Liver (tissue), 9 donors: Measurements from ENCODE around the gene TARS1. TPM values are rescaled to one million over a fixed set of nuclear protein-coding genes. Genes with fewer than 3 reads are reported as not detected.

Source experiments
- DNase-seq: peaks from one replicate; pipeline ENCODE4 v3.0.0-alpha.2; 2017; ENCODE audit warnings: low spot score
- H3K27ac ChIP-seq, 2 donors: one replicate each; pipeline ENCODE4 v1.7.0; 2013; ENCODE audit warnings: inconsistent platforms in 2 of 2, low read length in 2 of 2, control low read depth in 1 of 2, low read depth in 1 of 2, mild to moderate bottlenecking in 1 of 2
- H3K27me3 ChIP-seq, 4 donors: one replicate each; pipeline versions ENCODE4 v1.6.1 to v1.7.0; 2013; ENCODE audit warnings: low read length in 3 of 4, inconsistent platforms in 1 of 4, mild to moderate bottlenecking in 1 of 4, moderate library complexity in 1 of 4; ENCODE audit not compliant: control insufficient read depth in 4 of 4, insufficient read depth in 4 of 4
- H3K36me3 ChIP-seq, 4 donors: one replicate each; pipeline versions ENCODE4 v1.6.1 to v1.7.0; 2013; ENCODE audit warnings: low read length in 3 of 4, mild to moderate bottlenecking in 3 of 4, low read depth in 1 of 4, moderate library complexity in 1 of 4; ENCODE audit not compliant: control insufficient read depth in 4 of 4, insufficient read depth in 3 of 4
- H3K4me1 ChIP-seq, 4 donors: one replicate each; pipeline versions ENCODE4 v1.6.1 to v1.7.0; 2013; ENCODE audit warnings: low read length in 3 of 4, mild to moderate bottlenecking in 3 of 4, moderate library complexity in 1 of 4; ENCODE audit not compliant: control insufficient read depth in 4 of 4, insufficient read depth in 4 of 4
- H3K4me3 ChIP-seq, 3 donors: one replicate each; pipeline versions ENCODE4 v1.6.1 to v1.7.0; 2013; ENCODE audit warnings: low read length in 3 of 3, control low read depth in 1 of 3, low read depth in 1 of 3, mild to moderate bottlenecking in 1 of 3
- H3K9ac ChIP-seq, 2 donors: one replicate each; pipeline ENCODE4 v1.7.0; 2013; ENCODE audit warnings: low read length in 2 of 2, mild to moderate bottlenecking in 2 of 2, moderate library complexity in 2 of 2, control low read depth in 1 of 2, low read depth in 1 of 2
- H3K9me3 ChIP-seq, 4 donors: one replicate each; pipeline versions ENCODE4 v1.6.1 to v1.7.0; 2013; ENCODE audit warnings: low read length in 3 of 4; ENCODE audit not compliant: control insufficient read depth in 4 of 4
- EGR1 ChIP-seq, 2 donors: IDR thresholded peaks; 2 replicates each; pipeline ENCODE4 v1.6.1; 2016 to 2018; ENCODE audit warnings: antibody characterized with exemption in 2 of 2, low read depth in 2 of 2
- FOXA1 ChIP-seq: IDR thresholded peaks from 2 replicates; pipeline ENCODE4 v1.6.1; 2016; ENCODE audit warnings: antibody characterized with exemption
- GABPA ChIP-seq, 2 donors: IDR thresholded peaks in 1 of 2; conservative IDR thresholded peaks in 1 of 2; 2 replicates each; pipeline ENCODE4 v1.6.1; 2016; ENCODE audit warnings: antibody characterized with exemption in 2 of 2, mild to moderate bottlenecking in 1 of 2, moderate library complexity in 1 of 2
- HNF4G ChIP-seq: IDR thresholded peaks from 2 replicates; pipeline ENCODE4 v1.6.1; 2016; ENCODE audit warnings: antibody characterized with exemption
- JUND ChIP-seq, 2 donors: IDR thresholded peaks; 2 replicates each; pipeline ENCODE4 v1.6.1; 2016; ENCODE audit warnings: antibody characterized with exemption in 2 of 2
- RAD21 ChIP-seq, 2 donors: IDR thresholded peaks; 2 replicates each; pipeline ENCODE4 v1.6.1; 2016; ENCODE audit warnings: antibody characterized with exemption in 2 of 2, mild to moderate bottlenecking in 2 of 2
- REST ChIP-seq: IDR thresholded peaks from 2 replicates; pipeline ENCODE4 v1.6.1; 2016; ENCODE audit warnings: antibody characterized with exemption, mild to moderate bottlenecking
- RXRA ChIP-seq, 2 donors: IDR thresholded peaks; 2 replicates each; pipeline ENCODE4 v1.6.1; 2017 to 2018; ENCODE audit warnings: antibody characterized with exemption in 2 of 2, mild to moderate bottlenecking in 1 of 2
- SP1 ChIP-seq: IDR thresholded peaks from 2 replicates; pipeline ENCODE4 v1.6.1; 2018; ENCODE audit warnings: antibody characterized with exemption, mild to moderate bottlenecking
- TAF1 ChIP-seq: conservative IDR thresholded peaks from 2 replicates; pipeline ENCODE4 v1.6.1; 2016; ENCODE audit warnings: antibody characterized with exemption, mild to moderate bottlenecking
- YY1 ChIP-seq: IDR thresholded peaks from 2 replicates; pipeline ENCODE4 v1.6.1; 2016; ENCODE audit warnings: antibody characterized with exemption, mild to moderate bottlenecking
- ZBTB33 ChIP-seq: IDR thresholded peaks from 2 replicates; pipeline ENCODE4 v1.6.1; 2016; ENCODE audit warnings: antibody characterized with exemption
- WGBS: extraction: QIAGEN DNeasy Blood & Tissue Kit; methylation state at CpG from one replicate; pipeline ENCODE4 v1.1.7; 2013; 5-methylcytosine and 5-hydroxymethylcytosine counted together
- polyA plus RNA-seq, 2 donors: library from polyadenylated mRNA; stranded (reverse) in 1 of 2; unstranded in 1 of 2; fragments of 200-250 nt in 1 of 2; fragments of >200 nt in 1 of 2; fragmentation: Nextera tagmentation in 1 of 2; extraction: Ambion mirVana in 1 of 2; gene quantifications; one replicate each; pipeline versions ENCODE4 v1.2.1 to v1.2.3, GENCODE V29; 2013 to 2015
- total RNA-seq, 2 donors: library from RNA; depleted of rRNA; stranded (reverse); fragments of >200 nt; gene quantifications; one replicate each; pipeline ENCODE4 v1.2.3, GENCODE V29; 2014
- TF ChIP-seq, protein P1 (sequence below): fragments of 150-350 bp; IDR thresholded peaks from 2 replicates; pipeline ENCODE4 v1.5.1; 2017; ENCODE audit warnings: improper control_type of control experiment, low read depth, low read length; ENCODE audit not compliant: missing input control
- TF ChIP-seq, protein P2 (sequence below): IDR thresholded peaks from 2 replicates; pipeline ENCODE4 v1.6.1; 2016; ENCODE audit warnings: antibody characterized with exemption
- donor health status: healthy.
- donor health status: healthy.
- donor health status: healthy.
- donor health status: healthy.
- donor health status: healthy.

The TARS1 gene
- total and polyA plus RNA-seq, 4 donors, result 69.1 to 101 (median 93.2) TPM

GRCh38 chr5:33475706-33476105 is 34.9 kb downstream of the TARS1 start:
- Histone ChIP-seq H3K27me3 (no peaks in the 10 kb centered on the region), H3K4me3 (no peak overlapping the region), H3K36me3 (peaks cover 2 to 51% (median 28%) of the 10 kb centered on the region in 4 donors), H3K27ac (no peak overlapping the region), H3K9me3 (no peaks in the 10 kb centered on the region), H3K4me1 (no peaks in the 10 kb centered on the region), H3K9ac (no peak overlapping the region)
- no peak for DNase-seq
- no peak for TF ChIP-seq RXRA (IDR thresholded peaks at IDR 0.05)
- TF ChIP-seq EGR1 (IDR thresholded peaks at IDR 0.05; ENCODE audit: low read depth in 2 of 2), result no peak
- TF ChIP-seq ZBTB33, result no peak
- 95% methylated on average over 5 of the region's 5 CpGs for WGBS

DNA sequence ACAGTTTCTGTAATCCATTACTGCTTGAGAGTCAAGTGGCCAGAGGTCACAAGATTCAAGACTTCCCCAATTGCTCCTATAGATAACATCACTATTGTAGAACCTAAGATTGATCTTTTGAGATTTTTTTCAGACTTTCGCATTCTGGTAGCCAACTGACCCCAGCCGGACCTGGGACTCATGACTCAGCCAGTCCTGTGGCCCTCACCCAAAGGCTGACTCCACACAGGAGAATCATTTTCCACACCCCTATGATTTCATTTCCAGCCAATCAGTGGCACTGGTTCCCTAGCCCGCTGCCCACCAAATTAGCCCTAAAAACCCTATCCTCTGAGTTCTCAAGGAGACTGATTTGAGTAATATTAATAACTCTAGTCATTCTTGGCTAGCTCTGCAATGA is 36.2 kb downstream of the TARS1 start:
- peaks cover 2 to 39% (median 20%) of the 10 kb centered on the region in 4 donors for H3K36me3 ChIP-seq
- H3K4me1 ChIP-seq, result no peaks in the 10 kb centered on the region
- H3K9me3 ChIP-seq, result no peaks in the 10 kb centered on the region
- no peak for DNase-seq
- H3K27me3 ChIP-seq, result no peaks in the 10 kb centered on the region
- TF ChIP-seq YY1 (no peak), SP1 (no peak), FOXA1 (no peak), RAD21 (IDR thresholded peaks at IDR 0.05) (no peak), GABPA (IDR thresholded peaks at IDR 0.05 in 1 of 2, conservative IDR thresholded peaks at IDR 0.05 in 1 of 2) (no peak), ZBTB33 (no peak), JUND (IDR thresholded peaks at IDR 0.05) (no peak), REST (no peak), HNF4G (no peak), EGR1 (IDR thresholded peaks at IDR 0.05; ENCODE audit: low read depth in 2 of 2) (no peak), TAF1 (no peak)
- TF ChIP-seq, protein P1, sequence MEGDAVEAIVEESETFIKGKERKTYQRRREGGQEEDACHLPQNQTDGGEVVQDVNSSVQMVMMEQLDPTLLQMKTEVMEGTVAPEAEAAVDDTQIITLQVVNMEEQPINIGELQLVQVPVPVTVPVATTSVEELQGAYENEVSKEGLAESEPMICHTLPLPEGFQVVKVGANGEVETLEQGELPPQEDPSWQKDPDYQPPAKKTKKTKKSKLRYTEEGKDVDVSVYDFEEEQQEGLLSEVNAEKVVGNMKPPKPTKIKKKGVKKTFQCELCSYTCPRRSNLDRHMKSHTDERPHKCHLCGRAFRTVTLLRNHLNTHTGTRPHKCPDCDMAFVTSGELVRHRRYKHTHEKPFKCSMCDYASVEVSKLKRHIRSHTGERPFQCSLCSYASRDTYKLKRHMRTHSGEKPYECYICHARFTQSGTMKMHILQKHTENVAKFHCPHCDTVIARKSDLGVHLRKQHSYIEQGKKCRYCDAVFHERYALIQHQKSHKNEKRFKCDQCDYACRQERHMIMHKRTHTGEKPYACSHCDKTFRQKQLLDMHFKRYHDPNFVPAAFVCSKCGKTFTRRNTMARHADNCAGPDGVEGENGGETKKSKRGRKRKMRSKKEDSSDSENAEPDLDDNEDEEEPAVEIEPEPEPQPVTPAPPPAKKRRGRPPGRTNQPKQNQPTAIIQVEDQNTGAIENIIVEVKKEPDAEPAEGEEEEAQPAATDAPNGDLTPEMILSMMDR, result no peak
- TF ChIP-seq, protein P2, sequence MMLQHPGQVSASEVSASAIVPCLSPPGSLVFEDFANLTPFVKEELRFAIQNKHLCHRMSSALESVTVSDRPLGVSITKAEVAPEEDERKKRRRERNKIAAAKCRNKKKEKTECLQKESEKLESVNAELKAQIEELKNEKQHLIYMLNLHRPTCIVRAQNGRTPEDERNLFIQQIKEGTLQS, result no peak
- no peak overlapping the region for H3K27ac ChIP-seq
- no peak overlapping the region for H3K9ac ChIP-seq
- H3K4me3 ChIP-seq, result no peak overlapping the region
- 95% methylated on average over 3 of the region's 3 CpGs for WGBS
